Measurements from ENCODE around the gene PTX3.

The PTX3 gene

GRCh38 chr3:157453824-157454223 lies 17.2 kb downstream of the PTX3 start:
- H3K9ac ChIP-seq (ENCODE audit: low read length): no peak overlapping the region
- H4K20me1 ChIP-seq (ENCODE audit: low read depth, low read length): no peaks in the 10 kb centered on the region
- H3F3A ChIP-seq (ENCODE audit: insufficient read depth): no peaks in the 10 kb centered on the region
- TF ChIP-seq, protein P1, sequence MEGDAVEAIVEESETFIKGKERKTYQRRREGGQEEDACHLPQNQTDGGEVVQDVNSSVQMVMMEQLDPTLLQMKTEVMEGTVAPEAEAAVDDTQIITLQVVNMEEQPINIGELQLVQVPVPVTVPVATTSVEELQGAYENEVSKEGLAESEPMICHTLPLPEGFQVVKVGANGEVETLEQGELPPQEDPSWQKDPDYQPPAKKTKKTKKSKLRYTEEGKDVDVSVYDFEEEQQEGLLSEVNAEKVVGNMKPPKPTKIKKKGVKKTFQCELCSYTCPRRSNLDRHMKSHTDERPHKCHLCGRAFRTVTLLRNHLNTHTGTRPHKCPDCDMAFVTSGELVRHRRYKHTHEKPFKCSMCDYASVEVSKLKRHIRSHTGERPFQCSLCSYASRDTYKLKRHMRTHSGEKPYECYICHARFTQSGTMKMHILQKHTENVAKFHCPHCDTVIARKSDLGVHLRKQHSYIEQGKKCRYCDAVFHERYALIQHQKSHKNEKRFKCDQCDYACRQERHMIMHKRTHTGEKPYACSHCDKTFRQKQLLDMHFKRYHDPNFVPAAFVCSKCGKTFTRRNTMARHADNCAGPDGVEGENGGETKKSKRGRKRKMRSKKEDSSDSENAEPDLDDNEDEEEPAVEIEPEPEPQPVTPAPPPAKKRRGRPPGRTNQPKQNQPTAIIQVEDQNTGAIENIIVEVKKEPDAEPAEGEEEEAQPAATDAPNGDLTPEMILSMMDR (IDR thresholded peaks at IDR 0.05; ENCODE audit: insufficient read depth, low read length, poor library complexity, severe bottlenecking): no peak
- TF ChIP-seq EZH2phosphoT487 (conservative IDR thresholded peaks at IDR 0.05; ENCODE audit: low read length): no peak
- H3K4me2 ChIP-seq (ENCODE audit: low read depth, low read length, poor library complexity, severe bottlenecking): no peak overlapping the region
- no peaks in the 10 kb centered on the region for H3K36me3 ChIP-seq (ENCODE audit: low read length)
- no peak overlapping the region for H2AFZ ChIP-seq (ENCODE audit: low read depth, low read length, severe bottlenecking)
- H3K27ac ChIP-seq (ENCODE audit: low read depth, low read length): no peak overlapping the region
- no peaks in the 10 kb centered on the region for H3K79me2 ChIP-seq (ENCODE audit: insufficient read depth, low read length)
- no peak overlapping the region for H3K4me3 ChIP-seq (ENCODE audit: insufficient read depth, low read length, poor library complexity, severe bottlenecking)
- H3K9me2 ChIP-seq (replicated peaks; ENCODE audit: insufficient read depth, low read length): no peaks in the 10 kb centered on the region
- H3K9me3 ChIP-seq (ENCODE audit: insufficient read depth, low read length): no peaks in the 10 kb centered on the region
- H3K27me3 ChIP-seq (ENCODE audit: low read length): no peaks in the 10 kb centered on the region

DNA sequence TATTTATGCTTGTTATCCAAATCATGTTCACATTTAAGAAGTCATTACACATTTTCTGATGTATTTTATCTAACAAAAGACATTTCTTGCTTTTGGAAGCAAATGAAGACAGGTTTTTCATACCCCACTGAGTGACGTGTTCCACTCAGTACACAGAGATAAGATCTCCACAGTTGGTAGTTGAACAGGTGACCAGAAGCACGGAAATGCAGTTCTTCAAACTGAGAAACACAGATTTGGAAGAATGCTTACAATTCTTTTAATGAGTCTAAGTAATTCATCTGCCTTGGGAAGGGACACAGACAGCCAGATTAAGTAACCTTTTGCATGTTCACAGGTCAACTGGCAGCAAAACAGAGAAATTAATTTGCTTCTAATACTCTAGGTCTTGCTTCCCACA lies 23.1 kb downstream of the PTX3 start:
- no peak for TF ChIP-seq EZH2phosphoT487 (conservative IDR thresholded peaks at IDR 0.05; ENCODE audit: low read length)
- TF ChIP-seq, protein P1 (IDR thresholded peaks at IDR 0.05; ENCODE audit: insufficient read depth, low read length, poor library complexity, severe bottlenecking): no peak
- Histone ChIP-seq H3K9me3 (ENCODE audit: insufficient read depth, low read length) (no peaks in the 10 kb centered on the region), H3K4me3 (ENCODE audit: insufficient read depth, low read length, poor library complexity, severe bottlenecking) (no peak overlapping the region), H3K27me3 (ENCODE audit: low read length) (no peaks in the 10 kb centered on the region), H4K20me1 (ENCODE audit: low read depth, low read length) (no peaks in the 10 kb centered on the region), H3K9me2 (replicated peaks; ENCODE audit: insufficient read depth, low read length) (no peaks in the 10 kb centered on the region), H2AFZ (ENCODE audit: low read depth, low read length, severe bottlenecking) (no peak overlapping the region), H3K79me2 (ENCODE audit: insufficient read depth, low read length) (no peaks in the 10 kb centered on the region), H3K27ac (ENCODE audit: low read depth, low read length) (no peak overlapping the region), H3K9ac (ENCODE audit: low read length) (no peak overlapping the region), H3F3A (ENCODE audit: insufficient read depth) (no peaks in the 10 kb centered on the region), H3K4me2 (ENCODE audit: low read depth, low read length, poor library complexity, severe bottlenecking) (no peak overlapping the region), H3K36me3 (ENCODE audit: low read length) (no peaks in the 10 kb centered on the region)

DNA sequence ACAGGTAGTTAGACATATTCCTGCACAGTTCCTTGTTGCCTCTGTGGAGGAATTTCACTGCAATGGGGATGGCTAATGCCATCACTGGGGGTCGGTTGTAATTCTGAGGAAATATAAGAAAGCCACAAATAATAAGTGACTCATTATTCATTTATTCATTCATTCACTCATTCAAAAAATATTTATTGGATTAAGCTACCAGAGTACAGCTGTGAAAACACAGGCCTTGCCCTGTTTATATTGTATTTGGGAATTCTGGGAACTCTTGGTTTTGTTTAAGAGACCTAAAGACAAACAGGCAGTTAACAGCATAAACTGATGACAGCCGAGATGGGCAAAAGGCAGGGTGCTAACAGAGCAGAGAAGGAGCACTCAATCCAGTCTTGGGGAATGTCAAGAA lies 23.6 kb downstream of the PTX3 start:
- no peaks in the 10 kb centered on the region for H3F3A ChIP-seq (ENCODE audit: insufficient read depth)
- no peaks in the 10 kb centered on the region for H3K9me2 ChIP-seq (replicated peaks; ENCODE audit: insufficient read depth, low read length)
- no peaks in the 10 kb centered on the region for H3K36me3 ChIP-seq (ENCODE audit: low read length)
- H4K20me1 ChIP-seq (ENCODE audit: low read depth, low read length): no peaks in the 10 kb centered on the region
- H3K4me3 ChIP-seq (ENCODE audit: insufficient read depth, low read length, poor library complexity, severe bottlenecking): no peak overlapping the region
- H3K27ac ChIP-seq (ENCODE audit: low read depth, low read length): no peak overlapping the region
- TF ChIP-seq, protein P1 (IDR thresholded peaks at IDR 0.05; ENCODE audit: insufficient read depth, low read length, poor library complexity, severe bottlenecking): no peak
- no peak for TF ChIP-seq EZH2phosphoT487 (conservative IDR thresholded peaks at IDR 0.05; ENCODE audit: low read length)
- no peaks in the 10 kb centered on the region for H3K27me3 ChIP-seq (ENCODE audit: low read length)
- no peaks in the 10 kb centered on the region for H3K9me3 ChIP-seq (ENCODE audit: insufficient read depth, low read length)
- no peak overlapping the region for H2AFZ ChIP-seq (ENCODE audit: low read depth, low read length, severe bottlenecking)
- no peak overlapping the region for H3K9ac ChIP-seq (ENCODE audit: low read length)
- no peak overlapping the region for H3K4me2 ChIP-seq (ENCODE audit: low read depth, low read length, poor library complexity, severe bottlenecking)
- H3K79me2 ChIP-seq (ENCODE audit: insufficient read depth, low read length): no peaks in the 10 kb centered on the region

Data from SU-DHL-6 (cell line).